Cardiac muscle cell (in vitro differentiated cells and primary cell): ENCODE results near the gene NOP56. TPM values are rescaled to one million over a fixed set of nuclear protein-coding genes. Genes with fewer than 3 reads are reported as not detected.

Experiments
- DNase-seq, 2 donors: peaks; one replicate each; pipeline versions ENCODE4 v3.0.0 to v3.0.0-alpha.2; 2010 to 2017; ENCODE audit warnings: low read depth in 1 of 2, low spot score in 1 of 2
- H3K27ac ChIP-seq: fragments of 200-600 bp; sonication (generic); 2 replicates; pipeline ENCODE4 v1.5.1; 2016
- H3K27me3 ChIP-seq: fragments of 200-600 bp; sonication (generic); 2 replicates; pipeline ENCODE4 v1.6.0; 2016; ENCODE audit warnings: control low read depth
- H3K36me3 ChIP-seq: fragments of 200-600 bp; sonication (generic); 2 replicates; pipeline ENCODE4 v1.5.1; 2016; ENCODE audit warnings: control low read depth
- H3K4me1 ChIP-seq: fragments of 200-600 bp; sonication (generic); 2 replicates; pipeline ENCODE4 v1.8.1; 2017; ENCODE audit warnings: low read depth, mild to moderate bottlenecking, mixed run types
- H3K4me3 ChIP-seq: fragments of 200-600 bp; sonication (generic); 2 replicates; pipeline ENCODE4 v1.5.1; 2016; ENCODE audit warnings: mild to moderate bottlenecking
- H3K9me3 ChIP-seq: fragments of 200-600 bp; sonication (generic); 2 replicates; pipeline ENCODE4 v1.5.1; 2017; ENCODE audit warnings: low read depth, mild to moderate bottlenecking, control low read depth
- CTCF ChIP-seq: IDR thresholded peaks from 2 replicates; pipeline ENCODE4 v1.5.1; 2012; ENCODE audit warnings: low read depth, mild to moderate bottlenecking, low read length
- polyA plus RNA-seq: library from polyadenylated mRNA; unstranded; fragments of >200 nt; fragmentation: Nextera tagmentation; extraction: Ambion mirVana; gene quantifications from 2 replicates; pipeline ENCODE4 v1.2.1, GENCODE V29; 2016
- total RNA-seq: library from RNA; depleted of rRNA; stranded (reverse); fragments of >200 nt; gene quantifications from 2 replicates; pipeline ENCODE4 v1.2.3, GENCODE V29; 2016

NOP56 gene
- total and polyA plus RNA-seq, 2 experiments from 2014 or later: 140 to 262 TPM

DNA sequence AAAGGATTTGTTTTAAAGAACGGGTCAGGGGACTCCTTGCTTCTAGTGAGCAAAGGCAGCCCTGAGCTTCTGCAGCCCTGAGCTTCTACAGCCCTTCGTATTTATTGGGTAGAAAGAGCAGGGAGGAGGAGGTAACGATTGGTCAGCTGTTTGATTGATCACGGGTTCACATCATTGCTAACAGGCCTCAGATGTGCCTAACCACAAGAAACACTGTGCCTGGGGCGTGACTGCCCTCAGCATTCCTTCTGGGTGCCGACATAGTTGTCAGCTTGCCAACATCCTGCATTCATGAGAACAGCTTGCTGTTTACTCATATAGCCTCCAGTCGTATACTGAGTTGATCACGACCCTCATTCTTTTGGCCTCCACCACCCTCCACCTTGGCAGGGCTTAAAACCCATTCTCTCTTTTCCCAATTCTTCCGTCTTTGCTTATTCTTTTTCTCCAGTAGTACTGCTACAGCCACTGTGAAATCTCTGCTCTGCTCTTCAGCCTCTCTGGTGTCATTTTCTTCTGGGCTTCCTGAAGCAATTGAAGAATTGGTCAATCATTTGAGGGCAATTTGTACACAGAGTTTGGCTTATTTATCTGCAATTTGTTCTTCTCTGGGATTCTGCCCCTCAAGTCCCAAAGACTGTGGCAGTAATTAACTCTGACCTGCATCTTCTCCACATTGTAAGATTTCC lies 25.4 kb upstream of the NOP56 start:
- Histone ChIP-seq H3K9me3 (no peaks in the 10 kb centered on the region), H3K4me1 (no peaks in the 10 kb centered on the region), H3K4me3 (no peak overlapping the region), H3K27me3 (no peaks in the 10 kb centered on the region), H3K27ac (no peak overlapping the region), H3K36me3 (no peaks in the 10 kb centered on the region)
- peak in 1 of 2 donors; percentile 79 for DNase-seq
- TF ChIP-seq CTCF: no peak

DNA sequence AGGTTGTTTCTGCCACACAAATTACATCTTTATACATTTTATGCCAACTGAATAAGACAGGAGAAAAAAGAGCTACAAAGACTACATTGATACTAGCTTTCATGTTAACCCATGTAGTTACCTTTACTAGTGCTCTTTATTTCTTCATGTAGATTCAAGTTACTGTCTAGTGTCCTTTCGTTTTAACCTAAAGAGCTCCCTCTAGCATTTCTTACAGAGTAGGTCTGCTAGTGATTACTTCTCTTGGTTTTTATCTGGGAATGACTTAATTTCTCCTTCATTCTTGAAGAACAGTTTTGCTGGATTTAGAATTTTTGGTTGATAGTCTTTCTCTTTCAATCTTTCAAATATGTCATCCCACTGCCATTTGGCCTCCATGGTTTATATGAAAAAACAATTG lies 21.2 kb upstream of the NOP56 start:
- Histone ChIP-seq H3K9me3 (no peaks in the 10 kb centered on the region), H3K36me3 (no peaks in the 10 kb centered on the region), H3K27me3 (peaks cover 31% of the 10 kb centered on the region), H3K4me1 (no peaks in the 10 kb centered on the region), H3K27ac (no peak overlapping the region), H3K4me3 (no peak overlapping the region)
- TF ChIP-seq CTCF: peak; percentile 13
- peak in 1 of 2 donors; percentile 13 for DNase-seq

DNA sequence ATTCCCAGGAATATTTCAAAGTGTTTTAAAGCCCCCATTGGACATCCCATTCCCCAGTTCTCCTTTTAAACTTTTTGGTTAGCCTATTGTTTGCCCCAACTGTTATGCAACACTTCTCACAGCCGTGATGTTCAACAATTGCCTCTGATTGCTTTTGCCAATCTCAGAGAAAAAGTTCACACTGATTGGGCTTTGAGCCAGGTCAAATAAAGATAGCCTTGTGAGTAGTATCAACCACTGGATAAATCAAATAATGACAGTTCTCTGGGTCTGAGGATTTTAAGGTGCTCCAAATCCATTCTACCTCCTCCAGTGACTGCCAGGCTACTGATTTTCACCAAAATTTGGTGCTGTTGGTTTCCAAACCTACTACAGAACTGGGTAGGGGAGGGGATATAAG lies 19.1 kb upstream of the NOP56 start:
- no peak for TF ChIP-seq CTCF
- no peak for DNase-seq
- H3K9me3 ChIP-seq: no peaks in the 10 kb centered on the region
- no peak overlapping the region for H3K27ac ChIP-seq
- no peaks in the 10 kb centered on the region for H3K36me3 ChIP-seq
- H3K4me3 ChIP-seq: no peak overlapping the region
- H3K27me3 ChIP-seq: peaks cover 32% of the 10 kb centered on the region
- H3K4me1 ChIP-seq: no peaks in the 10 kb centered on the region

DNA sequence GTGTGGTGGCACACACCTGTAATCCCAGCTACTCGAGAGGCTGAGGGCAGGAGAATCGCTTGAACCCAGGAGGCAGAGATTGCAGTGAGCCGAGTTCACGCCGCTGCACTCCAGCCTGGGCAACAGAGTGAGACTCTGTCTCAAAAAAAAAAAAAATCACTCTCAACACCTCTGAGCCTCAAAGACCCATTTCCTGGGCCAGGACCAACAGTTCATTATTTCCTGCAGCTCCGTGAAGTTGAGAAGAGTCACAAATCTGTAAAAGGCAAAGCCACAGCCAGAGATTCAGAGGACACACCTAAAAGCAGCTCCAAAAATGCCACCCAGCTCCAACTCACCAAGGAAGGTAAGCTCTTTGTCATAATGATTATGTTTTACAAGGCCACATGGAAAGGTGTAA lies 15.2 kb upstream of the NOP56 start:
- TF ChIP-seq CTCF: no peak
- Histone ChIP-seq H3K36me3 (no peaks in the 10 kb centered on the region), H3K9me3 (no peaks in the 10 kb centered on the region), H3K27me3 (peaks cover 32% of the 10 kb centered on the region), H3K4me1 (no peaks in the 10 kb centered on the region), H3K4me3 (no peak overlapping the region), H3K27ac (no peak overlapping the region)
- DNase-seq: no peak

GRCh38 chr20:2640260-2640659 lies 12.2 kb upstream of the NOP56 start:
- Histone ChIP-seq H3K4me1 (no peaks in the 10 kb centered on the region), H3K4me3 (no peak overlapping the region), H3K36me3 (no peaks in the 10 kb centered on the region), H3K9me3 (no peaks in the 10 kb centered on the region), H3K27ac (no peak overlapping the region), H3K27me3 (peaks cover 10% of the 10 kb centered on the region)
- TF ChIP-seq CTCF: no peak
- no peak for DNase-seq
